Left lung (tissue), 10 donors: Measurements from ENCODE around the gene TTC7B. TPM values are rescaled to one million over a fixed set of nuclear protein-coding genes. Genes with fewer than 3 reads are reported as not detected.

Source experiments
- ATAC-seq: fragments of 200-7000 bp; cut with Tn5 transposase; one replicate; pipeline ENCODE4 v1.9.1; 2020; ENCODE audit warnings: moderate library complexity
- DNase-seq, 4 donors: peaks; one replicate each; pipeline ENCODE4 v3.0.0-alpha.2; 2013 to 2020
- H3K27ac ChIP-seq, 2 donors: fragments of 200-600 bp; sonication (generic) in 1 of 2; one replicate each; pipeline versions ENCODE4 v1.5.0 to v1.8.0; 2020 to 2021
- H3K27me3 ChIP-seq, 2 donors: fragments of 200-600 bp; sonication (generic) in 1 of 2; one replicate each; pipeline versions ENCODE4 v1.5.0 to v1.8.0; 2020 to 2021
- H3K36me3 ChIP-seq, 2 donors: fragments of 200-600 bp; sonication (generic) in 1 of 2; one replicate each; pipeline versions ENCODE4 v1.5.0 to v1.8.0; 2020 to 2021
- H3K4me1 ChIP-seq, 2 donors: fragments of 200-600 bp; one replicate each; pipeline ENCODE4 v1.8.0; 2021
- H3K4me3 ChIP-seq, 2 donors: fragments of 200-600 bp; sonication (generic) in 1 of 2; one replicate each; pipeline versions ENCODE4 v1.5.0 to v1.8.0; 2020 to 2021; ENCODE audit warnings: mild to moderate bottlenecking in 1 of 2
- H3K9me3 ChIP-seq, 2 donors: fragments of 200-600 bp; sonication (generic) in 1 of 2; one replicate each; pipeline versions ENCODE4 v1.5.0 to v1.8.0; 2020 to 2021
- intact Hi-C, 2 donors: fragments of 100-400 bp; cut with DNase I; formaldehyde crosslinking; loops; one replicate each; pipeline versions ENCODE4 v1.11.2 to v1.14.2; 2022
- polyA plus RNA-seq, 6 donors: library from polyadenylated mRNA; unstranded; fragments of 120-200 nt; gene quantifications; one replicate each; pipeline ENCODE4 v1.2.1, GENCODE V29; 2013; ENCODE audit not compliant: insufficient read length in 6 of 6
- total RNA-seq, 2 donors: library from RNA; stranded (reverse); fragmentation: NEBNext Ultra II Directional; extraction: Animal tissue kit (Norgen Biotek cat#: 25700); gene quantifications; one replicate each; pipeline ENCODE4 v1.2.1, GENCODE V29; 2021
- TF ChIP-seq, protein P1 (sequence below), 2 donors: fragments of 200-600 bp; sonication (generic) in 1 of 2; IDR thresholded peaks; one replicate each; pipeline versions ENCODE4 v1.5.0 to v1.8.0; 2021; ENCODE audit warnings: antibody characterized with exemption in 2 of 2
- donor health status: DM: no; HTN: yes; CAD: no.
- donor health status: DM: no; HTN: no; CAD: no.

Gene TTC7B
- total and polyA plus RNA-seq, 8 donors, result 26.8 to 47.5 (median 39.5) TPM

- ATAC-seq (no peak), DNase-seq (peak in 1 of 4 donors; percentile 72)
- Histone ChIP-seq H3K4me1 (peaks cover 4 to 6% of the 10 kb centered on the region in 2 donors), H3K36me3 (no peaks in the 10 kb centered on the region), H3K4me3 (no peak overlapping the region), H3K27me3 (peaks cover 0 to 14% of the 10 kb centered on the region in 2 donors), H3K9me3 (no peaks in the 10 kb centered on the region), H3K27ac (no peak overlapping the region)
- intact Hi-C loops, result no loop called here
- TF ChIP-seq, protein P1, sequence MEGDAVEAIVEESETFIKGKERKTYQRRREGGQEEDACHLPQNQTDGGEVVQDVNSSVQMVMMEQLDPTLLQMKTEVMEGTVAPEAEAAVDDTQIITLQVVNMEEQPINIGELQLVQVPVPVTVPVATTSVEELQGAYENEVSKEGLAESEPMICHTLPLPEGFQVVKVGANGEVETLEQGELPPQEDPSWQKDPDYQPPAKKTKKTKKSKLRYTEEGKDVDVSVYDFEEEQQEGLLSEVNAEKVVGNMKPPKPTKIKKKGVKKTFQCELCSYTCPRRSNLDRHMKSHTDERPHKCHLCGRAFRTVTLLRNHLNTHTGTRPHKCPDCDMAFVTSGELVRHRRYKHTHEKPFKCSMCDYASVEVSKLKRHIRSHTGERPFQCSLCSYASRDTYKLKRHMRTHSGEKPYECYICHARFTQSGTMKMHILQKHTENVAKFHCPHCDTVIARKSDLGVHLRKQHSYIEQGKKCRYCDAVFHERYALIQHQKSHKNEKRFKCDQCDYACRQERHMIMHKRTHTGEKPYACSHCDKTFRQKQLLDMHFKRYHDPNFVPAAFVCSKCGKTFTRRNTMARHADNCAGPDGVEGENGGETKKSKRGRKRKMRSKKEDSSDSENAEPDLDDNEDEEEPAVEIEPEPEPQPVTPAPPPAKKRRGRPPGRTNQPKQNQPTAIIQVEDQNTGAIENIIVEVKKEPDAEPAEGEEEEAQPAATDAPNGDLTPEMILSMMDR (IDR thresholded peaks at IDR 0.05), result no peak
These were observed 308.2 kb downstream of the TTC7B start for GRCh38 chr14:90508036-90508435.

DNA sequence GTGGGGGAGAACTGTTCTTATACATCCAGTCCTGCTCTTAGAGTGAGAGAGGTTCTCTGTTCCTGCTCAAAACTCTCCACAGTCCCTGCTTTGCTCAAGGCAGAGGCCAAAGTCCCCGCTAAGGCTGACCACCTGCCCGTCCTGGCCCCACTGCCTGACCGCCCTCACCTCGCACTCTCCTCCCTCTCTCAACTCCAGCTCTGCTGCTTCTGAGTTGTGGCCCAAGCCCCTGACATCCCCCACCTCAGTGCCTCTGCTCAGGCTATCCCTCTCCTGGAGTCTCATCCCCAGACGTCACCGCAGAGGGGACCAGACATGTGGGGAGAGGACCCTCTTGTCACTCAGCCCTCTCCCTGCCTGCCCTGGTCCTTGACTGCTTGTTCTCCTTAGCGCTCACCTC, 308.8 kb downstream of the TTC7B start:
- Histone ChIP-seq H3K27ac (no peak overlapping the region), H3K4me3 (no peak overlapping the region), H3K27me3 (peaks cover 0 to 14% of the 10 kb centered on the region in 2 donors), H3K9me3 (no peaks in the 10 kb centered on the region), H3K4me1 (no peaks in the 10 kb centered on the region), H3K36me3 (no peaks in the 10 kb centered on the region)
- DNase-seq (peak in 1 of 4 donors; percentile 48), ATAC-seq (no peak)
- TF ChIP-seq, protein P1 (IDR thresholded peaks at IDR 0.05), result no peak
- intact Hi-C loops, result no loop called here

DNA sequence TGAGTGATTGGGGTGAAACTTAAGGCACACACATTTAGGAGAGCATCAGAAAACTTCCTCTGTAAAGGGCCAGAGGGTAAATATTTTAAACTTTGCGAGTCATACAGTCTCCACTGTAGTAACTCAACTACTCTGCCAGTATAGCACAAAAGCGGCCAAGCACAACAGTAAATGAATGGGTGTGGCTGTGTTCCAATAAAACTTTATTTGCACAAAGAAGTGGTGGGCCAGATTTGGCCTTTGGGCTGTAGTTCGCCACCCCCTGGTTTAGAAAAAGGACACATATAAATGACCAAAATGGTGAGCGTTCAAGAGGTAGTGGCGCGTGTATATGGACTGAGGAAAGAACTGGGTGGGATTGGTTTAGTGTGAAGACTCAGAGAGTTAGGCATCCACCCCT, 309.5 kb downstream of the TTC7B start:
- TF ChIP-seq, protein P1 (IDR thresholded peaks at IDR 0.05), result no peak
- ATAC-seq (no peak), DNase-seq (no peak)
- Histone ChIP-seq H3K4me3 (no peak overlapping the region), H3K27ac (no peak overlapping the region), H3K9me3 (no peaks in the 10 kb centered on the region), H3K36me3 (no peaks in the 10 kb centered on the region), H3K27me3 (peaks cover 0 to 14% of the 10 kb centered on the region in 2 donors), H3K4me1 (no peaks in the 10 kb centered on the region)
- intact Hi-C loops, result no loop called here

- intact Hi-C loops, result no loop called here
- peaks cover 0 to 8% of the 10 kb centered on the region in 2 donors for H3K4me1 ChIP-seq
- H3K4me3 ChIP-seq, result no peak overlapping the region
- H3K27me3 ChIP-seq, result peaks cover 0 to 14% of the 10 kb centered on the region in 2 donors
- no peaks in the 10 kb centered on the region for H3K9me3 ChIP-seq
- ATAC-seq, result no peak
- TF ChIP-seq, protein P1 (IDR thresholded peaks at IDR 0.05), result no peak
- DNase-seq, result no peak
- H3K36me3 ChIP-seq, result no peaks in the 10 kb centered on the region
- no peak overlapping the region for H3K27ac ChIP-seq
These were observed 310.7 kb downstream of the TTC7B start for GRCh38 chr14:90505531-90505930.

- no peak overlapping the region for H3K27ac ChIP-seq
- peaks cover 0 to 14% of the 10 kb centered on the region in 2 donors for H3K27me3 ChIP-seq
- TF ChIP-seq, protein P1 (IDR thresholded peaks at IDR 0.05), result no peak
- peaks cover 0 to 9% of the 10 kb centered on the region in 2 donors for H3K4me1 ChIP-seq
- H3K9me3 ChIP-seq, result no peaks in the 10 kb centered on the region
- ATAC-seq (no peak), DNase-seq (no peak)
- no peak overlapping the region for H3K4me3 ChIP-seq
- intact Hi-C loops, result no loop called here
- no peaks in the 10 kb centered on the region for H3K36me3 ChIP-seq
These were observed 311.6 kb downstream of the TTC7B start for GRCh38 chr14:90504643-90505042.
